ENCODE results near the gene VWA5B2. TPM values are rescaled to one million over a fixed set of nuclear protein-coding genes. Genes with fewer than 3 reads are reported as not detected.

The VWA5B2 gene
- total RNA-seq, result under 0.01 TPM

GRCh38 chr3:184229394-184230080, at the start of gene VWA5B2:
Gene VWA5B2 (plus strand): TSS chr3:184229585. CDS start chr3:184230529, 944 bp downstream.
- Histone ChIP-seq H3K4me3 (ENCODE audit: low read length) (peak within 1 kb of the TSS; percentile 6), H3K9me3 (ENCODE audit: low read depth, low read length) (no peaks in the 10 kb centered on the region), H3K4me1 (ENCODE audit: insufficient read depth, low read length) (peaks cover 19% of the 10 kb centered on the region), H3K27me3 (ENCODE audit: insufficient read depth, low read length) (peaks cover 51% of the 10 kb centered on the region)

GRCh38 chr3:184180165-184180564, 49.2 kb upstream of the VWA5B2 start:
- Histone ChIP-seq H3K9me3 (ENCODE audit: low read depth, low read length) (no peaks in the 10 kb centered on the region), H3K4me1 (ENCODE audit: insufficient read depth, low read length) (peaks cover 32% of the 10 kb centered on the region), H3K4me3 (ENCODE audit: low read length) (no peak overlapping the region), H3K27me3 (ENCODE audit: insufficient read depth, low read length) (no peaks in the 10 kb centered on the region)

- Histone ChIP-seq H3K9me3 (ENCODE audit: low read depth, low read length) (no peaks in the 10 kb centered on the region), H3K4me1 (ENCODE audit: insufficient read depth, low read length) (peaks cover 27% of the 10 kb centered on the region)
These were observed 47.8 kb upstream of the VWA5B2 start for GRCh38 chr3:184181596-184181995.

GRCh38 chr3:184183679-184184078, 45.7 kb upstream of the VWA5B2 start:
- H3K4me1 ChIP-seq (ENCODE audit: insufficient read depth, low read length), result peaks cover 24% of the 10 kb centered on the region
- no peak overlapping the region for H3K4me3 ChIP-seq (ENCODE audit: low read length)
- H3K27me3 ChIP-seq (ENCODE audit: insufficient read depth, low read length), result no peaks in the 10 kb centered on the region
- no peaks in the 10 kb centered on the region for H3K9me3 ChIP-seq (ENCODE audit: low read depth, low read length)

More at GRCh38 chr3:184181596-184181995, 47.8 kb upstream of the VWA5B2 start:
- no peak overlapping the region for H3K4me3 ChIP-seq (ENCODE audit: low read length)
- H3K27me3 ChIP-seq (ENCODE audit: insufficient read depth, low read length), result no peaks in the 10 kb centered on the region

GRCh38 chr3:184184546-184185230, 44.7 kb upstream of the VWA5B2 start:
- Histone ChIP-seq H3K9me3 (ENCODE audit: low read depth, low read length) (no peaks in the 10 kb centered on the region), H3K4me1 (ENCODE audit: insufficient read depth, low read length) (peaks cover 24% of the 10 kb centered on the region), H3K27me3 (ENCODE audit: insufficient read depth, low read length) (no peaks in the 10 kb centered on the region), H3K4me3 (ENCODE audit: low read length) (no peak overlapping the region)

- Histone ChIP-seq H3K27me3 (ENCODE audit: insufficient read depth, low read length) (no peaks in the 10 kb centered on the region), H3K9me3 (ENCODE audit: low read depth, low read length) (no peaks in the 10 kb centered on the region), H3K4me1 (ENCODE audit: insufficient read depth, low read length) (peaks cover 24% of the 10 kb centered on the region), H3K4me3 (ENCODE audit: low read length) (peak overlapping the region; percentile 80)
These were observed 43.8 kb upstream of the VWA5B2 start for GRCh38 chr3:184185461-184186183.

GRCh38 chr3:184186184-184186901, 43.0 kb upstream of the VWA5B2 start, which contains the start of gene ABCF3:
Gene ABCF3 (plus strand): TSS chr3:184186199. CDS start chr3:184186208, 9 bp downstream.
- Histone ChIP-seq H3K4me1 (ENCODE audit: insufficient read depth, low read length) (peaks cover 24% of the 10 kb centered on the region), H3K9me3 (ENCODE audit: low read depth, low read length) (no peaks in the 10 kb centered on the region), H3K27me3 (ENCODE audit: insufficient read depth, low read length) (no peaks in the 10 kb centered on the region), H3K4me3 (ENCODE audit: low read length) (peak within 1 kb of the TSS; percentile 80)

- peaks cover 24% of the 10 kb centered on the region for H3K4me1 ChIP-seq (ENCODE audit: insufficient read depth, low read length)
- H3K9me3 ChIP-seq (ENCODE audit: low read depth, low read length), result no peaks in the 10 kb centered on the region
- no peaks in the 10 kb centered on the region for H3K27me3 ChIP-seq (ENCODE audit: insufficient read depth, low read length)
- H3K4me3 ChIP-seq (ENCODE audit: low read length), result peak overlapping the region; percentile 80
These were observed 42.5 kb upstream of the VWA5B2 start for GRCh38 chr3:184186902-184187207.

- peaks cover 24% of the 10 kb centered on the region for H3K4me1 ChIP-seq (ENCODE audit: insufficient read depth, low read length)
- no peak overlapping the region for H3K4me3 ChIP-seq (ENCODE audit: low read length)
- no peaks in the 10 kb centered on the region for H3K9me3 ChIP-seq (ENCODE audit: low read depth, low read length)
- no peaks in the 10 kb centered on the region for H3K27me3 ChIP-seq (ENCODE audit: insufficient read depth, low read length)
These were observed 41.3 kb upstream of the VWA5B2 start for GRCh38 chr3:184188080-184188479.

- no peaks in the 10 kb centered on the region for H3K9me3 ChIP-seq (ENCODE audit: low read depth, low read length)
- peaks cover 24% of the 10 kb centered on the region for H3K4me1 ChIP-seq (ENCODE audit: insufficient read depth, low read length)
- no peak overlapping the region for H3K4me3 ChIP-seq (ENCODE audit: low read length)
- no peaks in the 10 kb centered on the region for H3K27me3 ChIP-seq (ENCODE audit: insufficient read depth, low read length)
These were observed 40.0 kb upstream of the VWA5B2 start for GRCh38 chr3:184189421-184189820.

- Histone ChIP-seq H3K4me3 (ENCODE audit: low read length) (no peak overlapping the region), H3K4me1 (ENCODE audit: insufficient read depth, low read length) (peaks cover 1% of the 10 kb centered on the region), H3K27me3 (ENCODE audit: insufficient read depth, low read length) (no peaks in the 10 kb centered on the region), H3K9me3 (ENCODE audit: low read depth, low read length) (no peaks in the 10 kb centered on the region)
These were observed 36.5 kb upstream of the VWA5B2 start for GRCh38 chr3:184192889-184193288.

- H3K9me3 ChIP-seq (ENCODE audit: low read depth, low read length), result no peaks in the 10 kb centered on the region
- H3K4me3 ChIP-seq (ENCODE audit: low read length), result no peak overlapping the region
- no peaks in the 10 kb centered on the region for H3K4me1 ChIP-seq (ENCODE audit: insufficient read depth, low read length)
- H3K27me3 ChIP-seq (ENCODE audit: insufficient read depth, low read length), result no peaks in the 10 kb centered on the region
These were observed 35.3 kb upstream of the VWA5B2 start for GRCh38 chr3:184193991-184194539.

GRCh38 chr3:184196536-184196935, 32.8 kb upstream of the VWA5B2 start:
- no peaks in the 10 kb centered on the region for H3K4me1 ChIP-seq (ENCODE audit: insufficient read depth, low read length)
- no peak overlapping the region for H3K4me3 ChIP-seq (ENCODE audit: low read length)
- no peaks in the 10 kb centered on the region for H3K27me3 ChIP-seq (ENCODE audit: insufficient read depth, low read length)
- no peaks in the 10 kb centered on the region for H3K9me3 ChIP-seq (ENCODE audit: low read depth, low read length)

- H3K9me3 ChIP-seq (ENCODE audit: low read depth, low read length), result no peaks in the 10 kb centered on the region
- H3K27me3 ChIP-seq (ENCODE audit: insufficient read depth, low read length), result no peaks in the 10 kb centered on the region
- H3K4me3 ChIP-seq (ENCODE audit: low read length), result no peak overlapping the region
- no peaks in the 10 kb centered on the region for H3K4me1 ChIP-seq (ENCODE audit: insufficient read depth, low read length)
These were observed 30.9 kb upstream of the VWA5B2 start for GRCh38 chr3:184198509-184198908.
